RKO (cell line): ENCODE results near the gene STAT5B.
"Not testable (repeated sequence)": the region's sequence is repeated elsewhere in the genome, so short reads cannot be mapped to it uniquely, and the experiment has no call there.

Experiments
- DNase-seq: peaks from one replicate; pipeline ENCODE4 v3.0.0-alpha.2; 2016; ENCODE audit warnings: low spot score

Gene STAT5B

GRCh38 chr17:42305543-42306384 is 29.6 kb upstream of the STAT5B start:
- no peak for DNase-seq

- DNase-seq: not testable (repeated sequence)
Measured at GRCh38 chr17:42305031-42305330, 28.8 kb upstream of the STAT5B start.

GRCh38 chr17:42304187-42305030 is 28.2 kb upstream of the STAT5B start:
- no peak for DNase-seq

- no peak for DNase-seq
Measured at GRCh38 chr17:42303694-42304093, 27.5 kb upstream of the STAT5B start.

- DNase-seq: no peak
Measured at GRCh38 chr17:42301022-42301421, 24.8 kb upstream of the STAT5B start.

GRCh38 chr17:42299913-42300312 is 23.7 kb upstream of the STAT5B start:
- DNase-seq: not testable (repeated sequence)

GRCh38 chr17:42299361-42299760 is 23.2 kb upstream of the STAT5B start:
- not testable (repeated sequence) for DNase-seq

- not testable (repeated sequence) for DNase-seq
Measured at GRCh38 chr17:42297775-42298174, 21.6 kb upstream of the STAT5B start.

GRCh38 chr17:42296012-42296411 is 19.8 kb upstream of the STAT5B start:
- no peak for DNase-seq

GRCh38 chr17:42294469-42295398 is 18.5 kb upstream of the STAT5B start:
- no peak for DNase-seq

GRCh38 chr17:42291129-42291528 is 14.9 kb upstream of the STAT5B start:
- DNase-seq: no peak

GRCh38 chr17:42290577-42290976 is 14.4 kb upstream of the STAT5B start:
- no peak for DNase-seq

GRCh38 chr17:42289611-42290181 is 13.5 kb upstream of the STAT5B start:
- DNase-seq: no peak

GRCh38 chr17:42288803-42289610 is 12.8 kb upstream of the STAT5B start:
- no peak for DNase-seq

- peak; percentile 78 for DNase-seq
Measured at GRCh38 chr17:42287977-42288802, 12.0 kb upstream of the STAT5B start, which contains the start of gene STAT5A. STAT5A (plus strand) TSS chr17:42288498; CDS start chr17:42289412, 914 bp downstream.

- no peak for DNase-seq
Measured at GRCh38 chr17:42287305-42287976, 11.2 kb upstream of the STAT5B start.

GRCh38 chr17:42286411-42287221 is 10.4 kb upstream of the STAT5B start:
- no peak for DNase-seq

- no peak for DNase-seq
Measured at GRCh38 chr17:42285346-42286050, 9.3 kb upstream of the STAT5B start.
